ENCODE measurements around the gene A2ML1.

A2ML1 gene

DNA sequence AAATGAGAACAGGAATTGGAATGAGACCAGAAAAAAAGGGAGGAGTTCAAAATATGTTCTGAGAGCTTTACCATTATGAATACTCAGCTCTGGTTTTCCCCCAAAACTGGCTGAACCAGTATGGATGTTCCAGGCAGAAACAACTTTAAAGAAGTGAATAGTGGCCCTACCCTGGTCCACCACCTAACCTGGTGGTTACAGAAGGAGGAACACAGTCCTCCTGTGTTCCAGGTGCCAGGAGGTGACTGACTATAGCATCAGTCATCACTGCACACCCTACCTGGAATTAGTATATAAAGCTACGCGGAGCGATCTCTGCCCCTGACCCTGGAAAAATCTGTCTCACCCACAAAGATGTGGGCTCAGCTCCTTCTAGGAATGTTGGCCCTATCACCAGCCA is at the start of gene A2ML1:
Gene A2ML1 (plus strand): TSS at position 324 of the 400 bp plus-strand sequence. CDS start 31 bp downstream, at position 355.
- H3K4me2 ChIP-seq (ENCODE audit: low read length): no peak within 1 kb of the TSS
- TF ChIP-seq, protein P1, sequence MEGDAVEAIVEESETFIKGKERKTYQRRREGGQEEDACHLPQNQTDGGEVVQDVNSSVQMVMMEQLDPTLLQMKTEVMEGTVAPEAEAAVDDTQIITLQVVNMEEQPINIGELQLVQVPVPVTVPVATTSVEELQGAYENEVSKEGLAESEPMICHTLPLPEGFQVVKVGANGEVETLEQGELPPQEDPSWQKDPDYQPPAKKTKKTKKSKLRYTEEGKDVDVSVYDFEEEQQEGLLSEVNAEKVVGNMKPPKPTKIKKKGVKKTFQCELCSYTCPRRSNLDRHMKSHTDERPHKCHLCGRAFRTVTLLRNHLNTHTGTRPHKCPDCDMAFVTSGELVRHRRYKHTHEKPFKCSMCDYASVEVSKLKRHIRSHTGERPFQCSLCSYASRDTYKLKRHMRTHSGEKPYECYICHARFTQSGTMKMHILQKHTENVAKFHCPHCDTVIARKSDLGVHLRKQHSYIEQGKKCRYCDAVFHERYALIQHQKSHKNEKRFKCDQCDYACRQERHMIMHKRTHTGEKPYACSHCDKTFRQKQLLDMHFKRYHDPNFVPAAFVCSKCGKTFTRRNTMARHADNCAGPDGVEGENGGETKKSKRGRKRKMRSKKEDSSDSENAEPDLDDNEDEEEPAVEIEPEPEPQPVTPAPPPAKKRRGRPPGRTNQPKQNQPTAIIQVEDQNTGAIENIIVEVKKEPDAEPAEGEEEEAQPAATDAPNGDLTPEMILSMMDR (IDR thresholded peaks at IDR 0.05): no peak
- no peaks in the 10 kb centered on the region for H3K79me2 ChIP-seq
- no peak within 1 kb of the TSS for H2AFZ ChIP-seq
- H3K27ac ChIP-seq: no peak within 1 kb of the TSS
- no peaks in the 10 kb centered on the region for H3K36me3 ChIP-seq (ENCODE audit: control insufficient read depth, insufficient read depth, low read length)
- no peaks in the 10 kb centered on the region for H3K9me3 ChIP-seq (ENCODE audit: control insufficient read depth, low read length)
- H3K4me1 ChIP-seq: peaks cover 4% of the 10 kb centered on the region
- H3K27me3 ChIP-seq (ENCODE audit: control insufficient read depth, insufficient read depth, low read length): no peaks in the 10 kb centered on the region
- H3K4me3 ChIP-seq (ENCODE audit: low read depth, low read length): no peak within 1 kb of the TSS
- H3K9ac ChIP-seq: no peak within 1 kb of the TSS

DNA sequence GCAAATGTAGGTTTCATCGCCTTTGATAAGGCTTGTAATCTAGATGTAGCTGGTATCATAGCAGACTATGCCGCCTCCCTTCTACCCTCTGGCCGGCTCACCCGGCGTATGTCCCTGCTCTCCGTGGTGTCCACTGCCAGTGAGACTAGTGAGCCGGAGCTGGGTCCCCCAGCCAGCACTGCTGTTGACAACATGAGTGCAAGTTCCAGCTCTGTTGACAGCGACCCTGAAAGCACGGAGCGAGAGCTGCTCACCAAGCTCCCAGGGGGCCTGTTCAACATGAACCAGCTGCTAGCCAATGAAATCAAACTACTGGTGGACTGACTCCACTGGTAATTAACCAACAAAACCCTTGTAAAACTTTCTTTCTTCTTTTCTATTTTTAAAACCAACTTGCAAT is 49.0 kb upstream of the A2ML1 start:
- Histone ChIP-seq H3K9me3 (ENCODE audit: control insufficient read depth, low read length) (no peaks in the 10 kb centered on the region), H3K4me3 (ENCODE audit: low read depth, low read length) (no peak overlapping the region), H3K27me3 (ENCODE audit: control insufficient read depth, insufficient read depth, low read length) (no peaks in the 10 kb centered on the region), H3K36me3 (ENCODE audit: control insufficient read depth, insufficient read depth, low read length) (no peaks in the 10 kb centered on the region), H3K4me2 (ENCODE audit: low read length) (no peak overlapping the region), H3K4me1 (no peaks in the 10 kb centered on the region), H3K79me2 (no peaks in the 10 kb centered on the region), H3K9ac (no peak overlapping the region), H3K27ac (no peak overlapping the region), H2AFZ (no peak overlapping the region)
- TF ChIP-seq, protein P1 (IDR thresholded peaks at IDR 0.05): no peak

DNA sequence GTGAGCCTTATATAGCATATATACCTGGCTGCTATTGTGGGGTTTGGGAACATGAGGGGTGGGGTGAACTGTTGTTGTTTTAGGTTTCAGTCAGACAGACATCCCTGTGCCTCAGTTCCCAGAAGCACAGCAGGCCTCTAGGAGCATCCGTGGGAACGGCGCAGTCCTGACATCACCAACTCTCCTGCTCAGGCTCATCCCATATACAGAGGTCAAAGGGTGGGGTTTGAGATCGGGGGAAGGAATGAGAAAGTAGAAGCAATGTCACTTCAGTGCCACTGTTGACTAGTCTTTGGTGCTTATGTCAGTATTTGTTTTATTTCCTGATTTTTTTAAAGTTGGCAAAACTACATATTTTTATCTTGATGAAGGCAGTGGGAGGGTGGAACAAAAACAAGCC is 43.1 kb upstream of the A2ML1 start:
- Histone ChIP-seq H3K36me3 (ENCODE audit: control insufficient read depth, insufficient read depth, low read length) (no peaks in the 10 kb centered on the region), H3K9me3 (ENCODE audit: control insufficient read depth, low read length) (no peaks in the 10 kb centered on the region), H3K27me3 (ENCODE audit: control insufficient read depth, insufficient read depth, low read length) (no peaks in the 10 kb centered on the region), H3K4me2 (ENCODE audit: low read length) (peak overlapping the region; percentile 8), H3K4me3 (ENCODE audit: low read depth, low read length) (no peak overlapping the region), H3K9ac (no peak overlapping the region), H3K4me1 (peaks cover 13% of the 10 kb centered on the region), H3K27ac (peak overlapping the region; percentile 48), H3K79me2 (no peaks in the 10 kb centered on the region), H2AFZ (no peak overlapping the region)
- TF ChIP-seq, protein P1 (IDR thresholded peaks at IDR 0.05): no peak

DNA sequence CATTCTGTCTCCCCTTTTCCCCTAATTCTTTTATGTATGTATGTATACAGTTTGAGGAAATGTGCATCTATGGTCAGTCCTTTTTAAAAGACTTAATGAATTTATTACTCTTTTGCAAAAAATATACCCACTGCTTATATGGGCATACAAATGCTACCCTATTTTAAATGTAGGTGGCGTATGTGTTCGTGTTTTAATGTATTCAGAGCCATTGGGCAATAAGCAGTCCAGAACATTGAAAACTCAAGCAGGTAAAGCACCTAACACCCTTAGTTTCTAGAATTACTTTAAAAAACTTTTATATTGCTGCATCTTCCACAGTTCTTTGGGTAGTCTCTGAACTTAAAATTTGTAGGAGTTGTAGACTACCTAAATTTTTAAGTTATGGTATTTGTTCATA is 42.6 kb upstream of the A2ML1 start:
- no peak overlapping the region for H3K4me2 ChIP-seq (ENCODE audit: low read length)
- H3K4me1 ChIP-seq: peaks cover 13% of the 10 kb centered on the region
- H3K36me3 ChIP-seq (ENCODE audit: control insufficient read depth, insufficient read depth, low read length): no peaks in the 10 kb centered on the region
- H3K27me3 ChIP-seq (ENCODE audit: control insufficient read depth, insufficient read depth, low read length): no peaks in the 10 kb centered on the region
- H3K27ac ChIP-seq: peak overlapping the region; percentile 29
- H3K4me3 ChIP-seq (ENCODE audit: low read depth, low read length): no peak overlapping the region
- H2AFZ ChIP-seq: no peak overlapping the region
- TF ChIP-seq, protein P1 (IDR thresholded peaks at IDR 0.05): no peak
- no peaks in the 10 kb centered on the region for H3K79me2 ChIP-seq
- no peak overlapping the region for H3K9ac ChIP-seq
- H3K9me3 ChIP-seq (ENCODE audit: control insufficient read depth, low read length): no peaks in the 10 kb centered on the region

DNA sequence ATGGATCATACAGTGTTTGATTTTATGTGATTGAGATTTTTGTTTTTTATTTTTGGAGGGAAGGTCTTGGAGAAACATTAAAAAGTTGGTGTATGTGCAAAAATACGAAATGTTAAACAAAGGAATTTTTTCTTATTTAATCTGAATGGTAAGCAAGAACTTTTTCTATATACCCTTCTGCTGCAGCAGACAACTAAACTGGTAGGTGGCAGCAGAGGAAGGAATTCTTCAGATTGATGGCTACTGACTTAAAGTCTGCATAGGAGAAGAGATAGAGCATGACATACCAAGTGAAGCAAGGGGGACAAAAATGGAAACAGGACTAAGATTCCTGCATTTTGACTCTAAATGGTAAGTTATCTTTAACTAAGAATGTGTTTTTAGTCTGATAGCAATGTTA is 42.0 kb upstream of the A2ML1 start:
- Histone ChIP-seq H3K27ac (peak overlapping the region; percentile 29), H2AFZ (no peak overlapping the region), H3K4me1 (peaks cover 13% of the 10 kb centered on the region), H3K4me2 (ENCODE audit: low read length) (no peak overlapping the region), H3K9ac (no peak overlapping the region), H3K27me3 (ENCODE audit: control insufficient read depth, insufficient read depth, low read length) (no peaks in the 10 kb centered on the region), H3K79me2 (no peaks in the 10 kb centered on the region), H3K36me3 (ENCODE audit: control insufficient read depth, insufficient read depth, low read length) (no peaks in the 10 kb centered on the region), H3K9me3 (ENCODE audit: control insufficient read depth, low read length) (no peaks in the 10 kb centered on the region), H3K4me3 (ENCODE audit: low read depth, low read length) (no peak overlapping the region)
- TF ChIP-seq, protein P1 (IDR thresholded peaks at IDR 0.05): peak; percentile 57
